Stimulated activated CD8-positive, alpha-beta memory T cell treated with anti-CD3 and anti-CD28 coated beads, Interleukin-4, amount 100 ng/mL, for 1 hour (primary cell): ENCODE measurements around the gene PREX1.

Experiments
- DNase-seq, 2 donors: peaks; one replicate each; pipeline ENCODE4 v3.0.0-alpha.2; 2020; ENCODE audit warnings: low read depth in 2 of 2, low spot score in 1 of 2

Gene PREX1

GRCh38 chr20:48797275-48797825, 30.4 kb downstream of the PREX1 start:
- no peak for DNase-seq

GRCh38 chr20:48795732-48796131, 32.1 kb downstream of the PREX1 start:
- no peak for DNase-seq

- no peak for DNase-seq
Measured at GRCh38 chr20:48794816-48795457, 32.9 kb downstream of the PREX1 start.

GRCh38 chr20:48794360-48794759, 33.4 kb downstream of the PREX1 start:
- DNase-seq = no peak

DNA sequence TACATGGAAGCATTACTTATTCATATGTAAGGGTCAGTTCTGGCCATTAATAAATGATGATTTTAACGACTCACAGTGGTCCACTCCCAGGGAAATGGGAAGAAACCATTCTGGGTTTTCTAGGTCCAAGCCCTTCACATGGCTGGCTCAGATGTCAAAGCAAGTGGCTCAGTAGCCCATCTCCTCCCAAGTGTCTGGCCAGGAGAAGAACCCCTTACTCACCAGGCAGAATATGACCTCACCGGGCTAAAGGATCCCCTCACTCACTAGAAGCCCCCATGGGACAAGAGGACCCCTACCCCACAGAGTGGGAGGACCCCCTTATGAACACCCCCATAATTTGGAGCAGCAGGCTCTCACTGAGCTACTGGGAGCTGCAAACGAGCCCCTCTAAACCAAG, 34.0 kb downstream of the PREX1 start:
- no peak for DNase-seq

GRCh38 chr20:48791666-48792071, 36.1 kb downstream of the PREX1 start:
- no peak for DNase-seq

DNA sequence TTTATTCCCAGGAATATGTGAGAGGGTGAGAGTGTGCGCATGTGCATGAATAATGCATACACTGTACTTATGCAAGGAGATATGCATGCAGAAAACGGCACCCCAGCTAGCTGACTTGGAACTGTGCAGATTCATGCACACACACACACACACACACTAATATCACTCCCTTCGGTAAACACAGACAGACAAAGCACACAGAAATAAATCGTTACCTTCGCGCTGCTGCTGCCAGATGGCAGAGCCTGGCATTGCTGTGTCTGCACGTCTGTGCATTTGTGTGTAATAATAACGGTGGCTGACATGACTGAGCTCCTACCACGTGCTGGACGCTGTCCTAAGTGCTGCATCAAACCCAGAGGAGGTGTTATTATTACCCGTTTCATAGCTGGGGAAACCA, 36.8 kb downstream of the PREX1 start:
- no peak for DNase-seq

DNA sequence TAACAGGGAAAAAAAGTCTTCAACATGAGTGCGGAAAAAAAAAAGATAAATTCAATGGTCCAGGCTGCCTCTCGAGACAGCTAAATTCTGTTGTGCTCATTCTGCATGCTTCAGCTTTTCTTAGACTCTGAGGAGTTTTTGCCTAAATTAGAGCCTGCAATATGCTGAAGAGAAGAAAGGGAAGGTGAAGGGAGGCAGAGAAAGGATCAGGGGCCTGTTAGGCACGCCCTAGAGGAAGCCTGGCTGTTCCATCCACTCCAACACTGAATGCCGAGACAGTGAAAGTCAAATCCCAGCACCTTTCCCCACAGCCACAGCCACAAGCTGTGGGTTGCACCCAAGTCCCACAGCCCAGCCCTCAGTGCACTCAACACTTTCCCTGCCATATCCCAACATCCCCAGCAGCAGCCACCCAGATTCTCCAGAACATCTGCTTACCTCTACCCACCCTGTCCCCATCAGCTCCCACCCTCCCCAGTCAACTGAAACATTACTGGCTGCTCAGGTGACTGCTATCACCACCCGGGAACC, 37.3 kb downstream of the PREX1 start:
- no peak for DNase-seq

DNA sequence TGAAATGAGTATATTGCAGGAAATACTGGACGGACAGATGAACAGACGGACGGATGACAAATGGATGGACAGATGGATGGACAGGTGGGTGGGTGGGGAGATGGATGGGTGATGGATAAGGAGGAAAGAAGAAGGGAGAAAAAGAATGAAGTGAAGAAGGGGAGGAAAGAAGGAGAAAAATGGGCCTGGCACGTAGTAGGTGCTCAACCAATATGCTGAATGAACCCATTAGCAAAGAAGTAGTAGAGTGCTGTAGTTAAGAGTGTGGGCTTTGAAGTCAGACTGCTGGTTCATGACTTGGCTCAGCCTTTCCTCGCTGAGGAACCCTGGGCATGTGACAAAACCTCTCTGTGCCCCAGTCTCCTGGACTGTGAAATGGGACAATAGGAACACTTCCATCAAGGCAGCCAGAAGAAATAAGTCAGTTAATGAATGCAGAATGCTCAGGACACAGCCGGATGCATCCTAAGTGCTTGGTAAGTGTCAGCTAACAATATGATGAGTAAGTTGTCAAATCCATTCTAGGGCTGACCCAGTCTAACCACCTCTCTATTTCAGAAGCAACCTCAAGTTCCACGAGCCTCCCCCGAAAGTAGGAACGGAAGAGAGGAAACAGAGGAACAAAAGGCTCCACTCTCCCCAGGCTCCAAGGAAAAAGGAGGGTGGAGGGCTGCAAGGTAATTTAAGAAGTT, 37.9 kb downstream of the PREX1 start:
- no peak for DNase-seq

GRCh38 chr20:48789185-48789668, 38.6 kb downstream of the PREX1 start:
- DNase-seq = no peak

- DNase-seq = no peak
Measured at GRCh38 chr20:48788486-48789072, 39.2 kb downstream of the PREX1 start.

DNA sequence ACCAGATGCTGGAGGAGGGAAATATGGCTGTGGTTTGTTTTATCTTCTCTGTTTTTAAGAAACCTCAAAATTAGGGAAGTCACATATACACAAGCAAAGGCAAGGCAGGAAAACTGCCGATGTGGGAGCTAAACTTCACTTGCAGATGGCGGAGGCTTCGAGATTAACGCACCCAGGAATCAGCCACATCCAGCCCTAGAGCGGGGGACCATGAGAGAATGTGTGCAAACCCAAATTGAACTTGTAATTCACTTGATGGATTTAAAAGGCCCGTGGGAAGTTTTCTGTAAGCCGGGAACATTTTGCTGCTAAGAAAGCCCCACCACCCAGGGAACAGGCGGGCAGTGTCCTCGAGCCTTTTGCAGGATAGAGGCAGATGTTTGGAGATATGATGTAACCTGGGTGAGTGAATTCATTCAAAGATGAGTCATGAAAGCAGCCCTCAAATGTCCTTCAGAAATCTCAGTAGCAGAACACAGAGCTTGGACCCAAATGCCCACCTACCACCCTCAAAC, 39.9 kb downstream of the PREX1 start:
- no peak for DNase-seq

DNA sequence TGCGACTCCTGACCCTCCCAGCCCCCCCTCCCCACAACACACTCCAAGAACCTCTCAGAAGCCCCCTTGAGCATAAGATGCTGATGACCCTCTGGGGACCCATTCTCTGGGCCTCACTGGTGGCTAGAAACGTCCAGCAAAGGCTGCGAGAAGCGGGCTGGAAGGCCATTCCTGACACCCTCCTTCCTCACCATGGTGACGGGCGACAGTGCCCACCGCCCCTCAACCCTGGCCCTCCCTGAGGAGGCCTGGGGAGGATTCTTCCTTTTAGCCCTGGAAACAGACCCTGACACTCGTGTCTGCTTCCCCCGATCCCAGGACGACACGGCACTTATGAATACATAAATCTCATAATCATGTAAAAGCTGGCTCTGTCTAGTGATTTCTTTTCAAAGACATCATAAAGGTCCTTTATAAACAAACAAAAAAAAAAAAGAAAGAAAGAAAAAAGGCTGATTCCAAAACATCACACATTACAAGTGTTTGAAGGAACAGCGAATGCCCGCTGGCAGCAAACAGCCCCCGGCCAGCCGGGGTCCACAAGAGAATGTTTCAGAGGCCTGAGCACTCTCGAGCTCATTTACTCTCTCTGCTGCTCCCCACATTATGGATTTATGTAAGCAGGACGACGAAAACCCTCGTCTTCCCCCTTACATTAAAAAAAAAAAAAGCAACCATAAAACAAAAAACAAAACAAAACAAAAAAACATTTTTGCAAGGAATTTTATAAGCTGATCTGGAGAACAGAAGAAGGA, 40.7 kb downstream of the PREX1 start:
- DNase-seq = no peak

- DNase-seq = no peak
Measured at GRCh38 chr20:48785801-48786200, 42.0 kb downstream of the PREX1 start.

GRCh38 chr20:48785256-48785655, 42.5 kb downstream of the PREX1 start:
- no peak for DNase-seq

- no peak for DNase-seq
Measured at GRCh38 chr20:48784273-48784641, 43.5 kb downstream of the PREX1 start.

GRCh38 chr20:48783533-48784272, 44.1 kb downstream of the PREX1 start:
- peak in 1 of 2 donors; percentile 17 for DNase-seq

DNA sequence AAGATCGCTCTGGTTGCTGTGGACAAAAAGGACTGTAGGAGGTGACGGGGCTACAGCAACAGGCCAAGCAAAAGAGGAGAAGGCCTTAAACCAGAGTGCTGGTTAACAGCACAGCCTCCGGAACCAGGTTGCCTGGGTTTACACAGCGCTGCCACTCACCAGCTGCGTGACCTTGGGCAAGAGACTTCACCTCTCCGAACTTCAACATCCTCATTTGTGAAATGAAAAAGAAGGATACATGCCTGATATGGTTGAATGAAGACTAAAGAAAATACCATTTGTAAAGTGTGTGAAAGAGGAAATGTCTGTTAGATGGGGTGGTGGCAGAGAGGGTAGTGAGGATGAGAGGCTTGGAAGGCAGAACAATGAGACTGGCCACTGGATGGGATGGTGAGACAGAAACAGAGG, 44.9 kb downstream of the PREX1 start:
- no peak for DNase-seq

DNA sequence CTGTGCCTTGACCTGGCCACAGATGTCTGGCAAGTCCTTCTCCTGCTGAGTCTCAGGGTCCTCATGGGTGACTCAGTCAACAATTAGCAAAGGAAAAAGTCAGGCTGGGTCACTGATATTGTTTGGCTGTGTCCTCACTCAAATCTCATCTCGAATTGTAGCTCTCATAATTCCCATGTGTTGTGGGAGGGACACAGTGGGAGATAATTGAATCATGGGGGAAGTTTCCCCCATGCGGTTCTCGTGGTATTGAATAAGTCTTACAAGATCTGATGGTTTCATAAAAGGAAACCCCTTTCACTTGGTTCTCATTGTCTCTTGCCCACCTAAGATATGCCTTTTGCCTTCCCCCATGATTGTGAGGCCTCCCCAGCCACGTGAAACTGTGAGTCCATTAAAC, 45.7 kb downstream of the PREX1 start:
- no peak for DNase-seq

GRCh38 chr20:48781634-48782033, 46.2 kb downstream of the PREX1 start:
- no peak for DNase-seq
